Activated T-helper 9 cell treated with anti-CD3 and anti-CD28 coated beads, Interleukin-2, amount 50 U/mL, for 16 hours (primary cell): ENCODE data around the gene TMEM187.

Experiments used
- DNase-seq: peaks from one replicate; pipeline ENCODE4 v3.0.0-alpha.2; 2020; ENCODE audit warnings: low read depth

Gene TMEM187

GRCh38 chrX:154000051-154000450, 27.5 kb downstream of the TMEM187 start:
- no peak for DNase-seq

GRCh38 chrX:154002215-154002719, 29.7 kb downstream of the TMEM187 start:
- DNase-seq = no peak

- DNase-seq = no peak
Measured at GRCh38 chrX:154004315-154004714, 31.8 kb downstream of the TMEM187 start.

DNA sequence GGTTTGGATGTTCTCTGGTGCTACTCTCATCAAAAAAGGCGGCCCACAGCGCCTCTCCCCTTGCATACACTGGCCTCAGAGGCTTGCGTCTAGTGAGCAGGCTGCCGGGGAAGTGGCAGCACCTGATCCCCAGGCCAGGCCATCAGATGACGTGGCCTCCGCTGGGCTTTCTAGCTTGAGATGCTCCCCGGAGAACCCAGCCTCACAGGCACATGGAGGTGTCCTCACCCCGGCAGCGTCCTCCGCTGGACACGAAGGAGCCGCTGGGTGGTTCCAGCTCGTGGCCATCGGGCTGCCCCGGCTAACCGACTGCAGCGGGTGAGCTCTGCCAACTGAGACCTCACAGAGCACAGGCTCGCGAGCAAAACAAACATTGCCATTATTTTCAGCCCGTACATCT, 34.4 kb downstream of the TMEM187 start:
- no peak for DNase-seq

DNA sequence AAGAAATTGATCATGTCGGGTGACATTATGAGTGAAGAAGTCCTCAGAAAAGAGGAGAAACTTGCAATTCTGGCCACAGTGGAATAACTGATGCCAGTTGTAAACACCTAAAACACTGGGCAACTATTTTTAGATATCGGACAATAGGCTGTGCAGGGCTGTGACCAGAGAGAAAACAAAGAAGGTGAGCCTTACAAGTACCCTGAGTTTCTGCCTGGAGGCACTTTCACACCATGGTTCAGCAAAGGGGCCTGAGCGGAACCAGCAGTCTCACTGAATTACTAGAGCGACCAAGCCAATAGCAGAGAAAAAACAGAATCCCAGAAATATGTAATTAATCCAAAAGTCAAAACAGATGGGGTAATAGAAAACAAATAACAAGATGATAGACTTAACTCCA, 36.0 kb downstream of the TMEM187 start:
- no peak for DNase-seq

GRCh38 chrX:154010330-154011087, 38.0 kb downstream of the TMEM187 start:
- no peak for DNase-seq

GRCh38 chrX:154011376-154012335, 39.1 kb downstream of the TMEM187 start:
- DNase-seq = no peak

GRCh38 chrX:154012336-154012991, 39.9 kb downstream of the TMEM187 start:
- DNase-seq = no peak

GRCh38 chrX:154013001-154013421, 40.5 kb downstream of the TMEM187 start:
- no peak for DNase-seq

GRCh38 chrX:154013614-154014360, 41.2 kb downstream of the TMEM187 start:
- peak; percentile 39 for DNase-seq

GRCh38 chrX:154014429-154015380, 42.2 kb downstream of the TMEM187 start:
- DNase-seq = no peak

- no peak for DNase-seq
Measured at GRCh38 chrX:154015581-154016264, 43.2 kb downstream of the TMEM187 start.

DNA sequence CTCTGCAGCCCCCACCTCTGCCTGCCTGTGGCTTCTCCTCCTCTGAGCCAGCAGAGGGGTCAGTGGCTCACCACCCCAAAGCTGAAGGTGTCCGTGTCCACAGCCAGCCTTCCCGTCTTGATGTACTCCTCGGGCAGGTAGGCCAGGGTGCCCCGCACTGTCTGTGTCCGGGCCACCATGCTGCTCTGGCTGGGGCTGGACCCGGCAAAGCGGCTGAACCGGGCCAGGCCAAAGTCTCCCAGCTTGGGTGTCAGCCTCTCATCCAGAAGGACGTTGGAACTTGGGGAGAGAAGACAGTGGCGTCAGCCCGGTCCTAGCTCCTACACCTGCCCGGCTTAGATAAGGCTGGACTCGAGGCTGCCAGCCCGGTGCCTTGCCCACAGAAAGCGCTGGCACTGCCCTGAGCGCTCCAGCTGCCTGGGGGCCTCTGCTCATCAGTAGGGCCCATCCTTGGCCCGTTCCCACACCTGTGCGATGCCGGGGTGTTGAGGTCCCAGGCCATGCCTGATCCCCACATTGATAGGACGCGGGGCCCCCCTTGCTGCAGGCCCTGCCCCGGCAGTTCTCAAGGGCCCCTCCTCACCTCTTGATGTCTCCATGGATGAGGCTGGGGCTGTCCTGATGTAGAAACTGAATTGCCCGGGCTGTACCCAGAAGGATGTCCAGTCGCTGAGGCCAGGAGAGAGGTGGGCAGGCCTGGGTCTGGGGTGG, 44.0 kb downstream of the TMEM187 start:
- no peak for DNase-seq

- DNase-seq = no peak
Measured at GRCh38 chrX:154017766-154018517, 45.4 kb downstream of the TMEM187 start.

GRCh38 chrX:154018518-154019060, 46.0 kb downstream of the TMEM187 start:
- DNase-seq = no peak

DNA sequence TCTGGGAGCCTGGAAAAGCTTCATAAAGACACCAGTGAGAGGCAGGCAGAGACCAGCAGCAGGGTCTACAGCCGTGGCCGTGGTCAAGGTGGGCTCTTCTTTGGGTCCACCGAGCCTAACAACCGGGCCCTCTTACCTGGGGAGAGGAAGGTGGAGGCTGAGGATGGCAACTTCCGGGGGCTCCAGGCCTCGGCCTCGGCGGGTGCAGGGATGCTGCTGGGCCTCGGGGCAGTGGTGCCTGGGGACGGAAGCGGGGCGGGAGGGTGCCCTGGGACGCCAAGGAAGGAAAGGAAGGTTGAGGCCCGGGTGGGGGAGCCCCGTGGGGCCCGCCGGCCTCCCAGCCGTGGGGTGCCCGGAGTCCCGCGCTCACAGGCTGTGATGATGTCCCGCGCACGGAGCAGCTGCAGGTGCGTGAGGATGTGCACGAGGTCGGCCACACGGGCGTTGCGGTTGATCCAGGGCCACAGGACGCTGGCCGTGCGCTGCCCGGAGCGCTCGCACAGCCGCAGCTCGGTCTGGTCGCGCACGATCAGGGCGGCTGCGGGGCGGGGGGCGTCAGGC, 46.6 kb downstream of the TMEM187 start:
- DNase-seq = no peak

DNA sequence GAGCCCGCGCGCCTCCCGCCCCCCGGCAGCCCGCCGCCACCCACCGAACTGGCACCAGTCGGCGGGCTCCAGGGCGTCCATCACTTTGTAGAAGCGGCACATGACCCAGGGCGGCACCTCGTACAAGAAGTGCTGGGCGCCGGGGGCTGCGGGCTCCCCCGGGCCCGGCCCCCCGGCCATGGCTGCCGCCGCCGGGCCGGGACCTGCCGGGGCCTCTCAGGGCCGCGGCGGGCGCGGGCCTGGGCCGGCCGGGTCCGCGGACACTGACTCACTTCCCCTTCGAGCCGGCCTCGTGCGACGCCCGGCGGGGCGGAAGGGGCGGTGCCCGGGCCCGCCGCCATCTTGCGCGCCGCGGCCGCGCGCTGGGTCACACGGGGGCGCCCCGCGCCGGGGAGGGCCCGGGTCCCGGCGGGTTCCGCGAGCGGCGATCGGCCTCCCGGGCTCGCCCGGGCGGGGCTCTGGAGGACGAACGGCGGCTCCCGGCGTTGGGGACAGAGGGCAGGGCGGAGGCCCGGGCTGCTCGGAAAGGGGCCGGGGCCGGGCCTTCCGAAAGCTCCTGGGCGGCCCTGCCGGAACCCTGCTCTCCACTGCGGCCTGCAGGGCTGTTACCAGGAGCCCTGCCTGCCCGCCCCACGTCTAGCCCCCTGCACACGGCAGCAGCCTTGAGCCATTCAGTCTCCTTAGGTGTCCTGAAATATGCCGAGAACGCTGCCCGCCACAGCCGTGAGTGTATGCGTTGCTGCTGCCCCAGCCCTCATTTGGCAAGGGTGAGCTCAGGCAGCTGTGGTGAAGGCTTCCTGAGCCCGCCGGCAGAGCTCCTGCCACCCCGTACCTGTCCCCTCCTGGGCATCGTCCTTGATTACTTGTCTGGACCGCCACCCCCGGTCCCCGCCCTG, 47.3 kb downstream of the TMEM187 start, which contains the start of gene IRAK1:
Gene IRAK1, minus strand, starts transcription at position 270 of the 896 bp plus-strand sequence. Its CDS starts 90 bp downstream, at position 180.
- peak; percentile 44 for DNase-seq
